ENCODE data around the gene ILF3.

ILF3 gene

GRCh38 chr19:10678813-10679212 is 24.7 kb downstream of the ILF3 start:
- DNase-seq = no peak

- no peak for DNase-seq
These were observed 25.6 kb downstream of the ILF3 start for GRCh38 chr19:10679743-10680142.

GRCh38 chr19:10680545-10681135 is 26.5 kb downstream of the ILF3 start:
- DNase-seq = no peak

GRCh38 chr19:10681658-10682057 is 27.5 kb downstream of the ILF3 start:
- no peak for DNase-seq

GRCh38 chr19:10682397-10683063 is 28.4 kb downstream of the ILF3 start:
- no peak for DNase-seq

GRCh38 chr19:10683064-10683426 is 28.9 kb downstream of the ILF3 start:
- no peak for DNase-seq

- DNase-seq = no peak
These were observed 29.4 kb downstream of the ILF3 start for GRCh38 chr19:10683582-10683981.

- no peak for DNase-seq
These were observed 31.1 kb downstream of the ILF3 start for GRCh38 chr19:10685210-10685609.

GRCh38 chr19:10686193-10686592 is 32.0 kb downstream of the ILF3 start:
- no peak for DNase-seq

GRCh38 chr19:10686661-10687517 is 32.7 kb downstream of the ILF3 start:
- no peak for DNase-seq

GRCh38 chr19:10687518-10688288 is 33.6 kb downstream of the ILF3 start:
- DNase-seq = no peak

- DNase-seq = no peak
These were observed 34.6 kb downstream of the ILF3 start for GRCh38 chr19:10688545-10689280.

- DNase-seq = no peak
These were observed 36.2 kb downstream of the ILF3 start for GRCh38 chr19:10690341-10690781.

- DNase-seq = no peak
These were observed 37.2 kb downstream of the ILF3 start for GRCh38 chr19:10691178-10691881.

GRCh38 chr19:10691883-10692282 is 37.7 kb downstream of the ILF3 start:
- DNase-seq = no peak

- DNase-seq = no peak
These were observed 38.6 kb downstream of the ILF3 start for GRCh38 chr19:10692673-10693264.

- no peak for DNase-seq
These were observed 40.7 kb downstream of the ILF3 start for GRCh38 chr19:10694706-10695307.

- DNase-seq = peak; percentile 92 to 94
These were observed 41.6 kb downstream of the ILF3 start for GRCh38 chr19:10695401-10696398.

GRCh38 chr19:10699650-10700335 is 45.6 kb downstream of the ILF3 start:
- DNase-seq = peak; percentile 80 to 83

Data from activated T-cell treated with anti-CD3 and anti-CD28 coated beads, Interleukin-2, amount 50 U/mL, for 48 hours (primary cell).